Urinary bladder (tissue), 4 donors: ENCODE results near the gene FIBP. TPM values are rescaled to one million over a fixed set of nuclear protein-coding genes. Genes with fewer than 3 reads are reported as not detected.

ENCODE experiments used
- DNase-seq: peaks from one replicate; pipeline ENCODE4 v3.0.0-alpha.2; 2015; ENCODE audit errors: extremely low spot score
- H3K27ac ChIP-seq: one replicate; pipeline ENCODE4 v1.5.1; 2013; ENCODE audit warnings: low read depth, mild to moderate bottlenecking, moderate library complexity
- H3K36me3 ChIP-seq: one replicate; pipeline ENCODE4 v1.6.1; 2013; ENCODE audit warnings: mild to moderate bottlenecking, moderate library complexity; ENCODE audit not compliant: insufficient read depth
- H3K4me1 ChIP-seq: one replicate; pipeline ENCODE4 v1.6.1; 2013; ENCODE audit warnings: mild to moderate bottlenecking, moderate library complexity; ENCODE audit not compliant: insufficient read depth
- H3K4me3 ChIP-seq: one replicate; pipeline ENCODE4 v1.5.1; 2013; ENCODE audit warnings: low read depth, low read length
- WGBS: extraction: QIAGEN DNeasy Blood & Tissue Kit; methylation state at CpG from one replicate; pipeline ENCODE4 v1.1.7; 2013; 5-methylcytosine and 5-hydroxymethylcytosine counted together
- polyA plus RNA-seq: library from polyadenylated mRNA; stranded (reverse); fragments of 200-250 nt; gene quantifications from one replicate; pipeline ENCODE4 v1.2.3, GENCODE V29; 2013
- total RNA-seq: library from RNA; depleted of rRNA; stranded (reverse); fragments of >200 nt; gene quantifications from one replicate; pipeline ENCODE4 v1.2.3, GENCODE V29; 2014
- donor health status: healthy with polysubstance abuse.
- donor health status: healthy.

Gene FIBP
- 60.7 TPM for total RNA-seq
- polyA plus RNA-seq = 64.0 TPM

DNA sequence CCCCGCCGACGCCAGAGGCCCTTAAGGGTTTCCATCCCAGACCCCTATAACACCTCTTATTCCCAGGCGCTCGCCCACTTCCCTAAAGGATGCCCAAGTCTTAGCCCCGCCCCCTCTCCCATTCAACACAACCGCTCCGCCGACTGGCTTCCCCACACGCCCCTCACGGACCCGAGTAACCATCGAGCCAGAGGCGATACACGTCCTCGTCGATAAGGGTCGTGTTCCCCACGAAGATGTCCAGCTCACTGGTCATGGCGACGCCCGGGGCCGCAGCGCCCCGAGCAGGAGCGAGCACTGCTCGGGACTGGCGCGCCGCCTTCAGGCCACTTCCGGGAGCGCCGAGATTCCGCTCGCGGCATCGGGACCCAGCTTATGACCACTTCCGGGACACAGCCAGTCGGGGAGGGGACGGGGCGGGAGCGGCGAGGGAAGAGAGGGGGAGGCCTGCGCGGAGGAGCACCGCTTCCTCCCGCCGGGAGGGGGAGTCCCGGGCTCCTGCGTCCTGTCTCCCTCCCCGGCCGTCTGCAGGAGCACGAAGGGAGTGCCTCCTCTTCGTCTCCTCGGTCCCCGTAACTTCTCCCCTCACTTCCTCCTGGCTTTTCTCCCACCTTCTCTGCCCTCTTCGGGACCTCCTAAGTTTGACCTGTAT lies at the start of gene FIBP:
TSS of gene FIBP (minus strand) at position 309 of the 652 bp plus-strand sequence. CDS start at position 256, 53 bp downstream.
- peak; percentile 91 for DNase-seq
- no peaks in the 10 kb centered on the region for H3K4me1 ChIP-seq

DNA sequence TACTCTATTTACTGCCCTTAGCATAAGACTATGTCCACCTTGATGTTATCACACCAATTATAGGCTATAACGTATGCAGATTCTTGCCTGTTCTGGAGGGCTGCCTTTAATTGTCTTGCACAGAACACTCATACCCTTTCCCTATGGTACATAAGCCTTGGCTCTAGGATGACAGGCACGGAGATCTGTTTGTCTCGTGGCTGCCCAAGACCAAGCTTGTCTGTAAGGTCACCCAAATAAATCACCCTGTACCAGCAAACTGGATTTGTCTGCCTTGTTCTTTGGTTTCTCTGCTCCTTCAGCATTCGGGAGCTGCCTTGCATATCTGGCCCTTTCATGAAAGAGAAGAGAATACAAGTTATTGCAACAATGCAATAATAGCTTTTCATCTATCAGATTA lies 49.5 kb upstream of the FIBP start:
- Histone ChIP-seq H3K4me3 (no peak overlapping the region), H3K4me1 (no peaks in the 10 kb centered on the region), H3K36me3 (no peaks in the 10 kb centered on the region), H3K27ac (no peak overlapping the region)
- 53% methylated on average over 4 of the region's 4 CpGs for WGBS
- DNase-seq = no peak

More for the DNA sequence above, at the start of gene FIBP:
- H3K4me3 ChIP-seq = peak within 1 kb of the TSS; percentile 51
- H3K27ac ChIP-seq = peak within 1 kb of the TSS; percentile 91
- H3K36me3 ChIP-seq = no peaks in the 10 kb centered on the region
- WGBS = under 1% methylated on average over 57 of the region's 57 CpGs

DNA sequence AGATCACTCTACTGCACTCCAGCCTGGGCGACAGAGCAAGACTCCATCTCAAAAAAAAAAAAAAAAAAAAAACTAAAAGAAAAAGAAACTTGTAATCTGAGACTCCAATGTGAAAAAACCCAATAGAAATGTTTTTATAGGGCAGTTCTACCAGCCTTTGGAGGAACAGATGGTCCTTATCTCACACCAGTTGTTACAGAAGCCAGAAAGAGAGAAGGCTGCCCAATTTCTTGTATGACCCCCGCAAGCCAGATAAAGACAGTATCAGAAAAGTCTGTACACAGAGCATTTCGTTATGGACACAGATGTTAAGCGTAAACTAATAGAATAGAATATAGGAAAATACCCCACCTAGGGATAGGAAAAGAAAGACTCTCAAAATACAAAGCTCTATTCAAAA lies 45.7 kb upstream of the FIBP start:
- Histone ChIP-seq H3K36me3 (no peaks in the 10 kb centered on the region), H3K4me3 (no peak overlapping the region), H3K27ac (no peak overlapping the region), H3K4me1 (no peaks in the 10 kb centered on the region)
- no peak for DNase-seq
- 34% methylated on average over 4 of the region's 4 CpGs for WGBS

DNA sequence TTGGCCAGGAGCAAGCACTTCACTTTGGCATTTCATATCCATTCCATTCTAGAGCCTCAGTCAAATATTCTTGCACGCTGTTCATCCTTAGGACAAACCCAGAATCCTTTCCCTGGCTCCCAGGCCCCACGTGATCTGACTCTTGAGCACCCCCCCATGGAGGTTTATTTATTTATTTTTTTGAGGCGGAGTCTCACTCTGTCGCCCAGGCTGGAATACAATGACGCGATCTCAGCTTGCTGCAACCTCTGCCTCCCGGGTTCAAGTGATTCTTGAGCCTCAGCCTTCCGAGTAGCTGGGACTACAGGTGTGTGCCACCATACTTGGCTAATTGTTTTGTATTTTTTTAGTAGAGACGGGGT lies 44.3 kb upstream of the FIBP start:
- no peak for DNase-seq
- H3K27ac ChIP-seq = no peak overlapping the region
- H3K4me1 ChIP-seq = no peaks in the 10 kb centered on the region
- WGBS = 37% methylated on average over 9 of the region's 9 CpGs
- no peaks in the 10 kb centered on the region for H3K36me3 ChIP-seq
- H3K4me3 ChIP-seq = no peak overlapping the region

DNA sequence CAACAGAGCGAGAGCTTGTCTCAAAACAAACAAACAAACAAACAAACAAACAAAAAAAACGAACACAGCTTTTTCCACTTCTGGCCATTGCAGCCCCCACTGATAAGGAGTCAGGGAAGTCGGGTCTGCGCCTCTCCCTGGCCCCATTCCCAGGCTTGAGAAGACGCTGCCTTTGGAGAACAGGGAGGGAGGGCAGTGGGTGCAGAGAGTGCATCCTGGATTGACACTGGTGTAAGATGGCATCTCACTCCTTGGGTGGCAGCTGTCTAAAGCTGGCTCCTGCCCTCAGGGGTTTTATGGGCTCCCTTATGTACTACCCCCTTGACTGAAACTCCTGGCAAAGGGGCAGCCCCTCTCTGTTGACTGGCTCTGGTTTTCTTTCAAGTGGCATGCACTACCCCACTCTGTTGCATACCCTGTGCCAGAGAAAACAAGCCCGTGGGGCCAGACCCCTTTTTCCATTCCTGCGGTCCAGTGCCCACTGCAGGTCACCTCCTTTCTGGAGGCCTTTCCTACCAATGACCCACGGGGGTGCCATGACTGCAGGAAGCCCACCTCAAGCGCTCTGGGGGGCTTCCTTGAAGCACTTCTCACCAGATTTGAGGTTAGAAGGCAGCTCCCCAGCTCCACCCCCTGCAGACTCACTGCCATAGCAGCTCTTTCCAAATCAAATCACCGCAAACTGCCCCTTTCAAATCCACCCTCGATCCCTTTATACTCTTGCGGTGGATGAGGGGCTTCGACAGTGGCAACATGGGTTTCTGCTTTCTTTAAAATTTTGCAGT lies 43.7 kb upstream of the FIBP start:
- WGBS = 50% methylated on average over 13 of the region's 13 CpGs
- no peak for DNase-seq
- H3K27ac ChIP-seq = no peak overlapping the region
- no peaks in the 10 kb centered on the region for H3K4me1 ChIP-seq
- H3K36me3 ChIP-seq = no peaks in the 10 kb centered on the region
- H3K4me3 ChIP-seq = no peak overlapping the region

DNA sequence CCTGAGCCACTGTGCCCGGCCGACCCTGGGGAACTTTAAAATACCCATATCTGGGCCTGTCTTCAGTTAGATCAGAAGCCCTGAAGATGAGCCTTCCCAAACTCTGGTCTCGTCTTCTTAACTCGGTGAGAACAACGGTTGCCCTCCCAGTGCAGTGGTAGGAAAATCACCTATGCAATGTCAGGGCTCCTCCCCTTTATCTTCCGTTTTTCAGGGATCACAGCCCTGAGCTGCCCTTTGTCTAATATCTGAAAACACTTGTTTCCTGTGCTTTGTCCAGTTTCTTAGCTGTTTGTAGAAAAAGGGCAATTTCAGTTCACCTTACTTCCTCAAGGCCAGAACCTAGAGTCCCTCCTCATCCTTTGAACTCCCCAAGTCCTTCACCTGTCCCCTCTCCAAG lies 40.4 kb upstream of the FIBP start:
- DNase-seq = no peak
- no peak overlapping the region for H3K4me3 ChIP-seq
- 58% methylated on average over 6 of the region's 6 CpGs for WGBS
- H3K4me1 ChIP-seq = no peaks in the 10 kb centered on the region
- H3K36me3 ChIP-seq = no peaks in the 10 kb centered on the region
- no peak overlapping the region for H3K27ac ChIP-seq

DNA sequence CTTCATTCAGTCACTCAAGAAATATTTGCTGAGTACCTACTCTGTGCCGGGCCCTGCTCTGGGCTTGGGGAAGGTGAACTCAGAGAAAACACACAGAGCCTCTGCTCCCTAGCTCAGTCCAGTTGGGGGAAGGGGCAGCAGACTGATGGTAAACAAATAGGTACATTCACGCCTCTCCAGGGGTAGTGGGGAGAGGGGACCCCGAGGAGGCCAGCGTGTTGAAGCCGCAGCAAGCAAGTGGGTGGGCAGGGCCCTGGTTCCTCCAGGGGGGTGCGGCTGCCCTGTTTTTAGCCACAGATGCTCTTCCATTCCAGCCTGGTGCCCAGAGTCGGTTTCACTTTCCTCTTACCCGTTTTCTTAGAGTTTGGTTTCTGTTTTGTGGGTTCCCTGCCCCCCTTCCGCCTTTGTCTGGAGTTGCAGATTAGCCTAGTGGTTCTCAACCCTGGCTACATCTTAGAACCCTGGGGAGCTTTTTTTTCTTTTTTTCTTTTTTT lies 39.7 kb upstream of the FIBP start:
- no peak overlapping the region for H3K4me3 ChIP-seq

DNA sequence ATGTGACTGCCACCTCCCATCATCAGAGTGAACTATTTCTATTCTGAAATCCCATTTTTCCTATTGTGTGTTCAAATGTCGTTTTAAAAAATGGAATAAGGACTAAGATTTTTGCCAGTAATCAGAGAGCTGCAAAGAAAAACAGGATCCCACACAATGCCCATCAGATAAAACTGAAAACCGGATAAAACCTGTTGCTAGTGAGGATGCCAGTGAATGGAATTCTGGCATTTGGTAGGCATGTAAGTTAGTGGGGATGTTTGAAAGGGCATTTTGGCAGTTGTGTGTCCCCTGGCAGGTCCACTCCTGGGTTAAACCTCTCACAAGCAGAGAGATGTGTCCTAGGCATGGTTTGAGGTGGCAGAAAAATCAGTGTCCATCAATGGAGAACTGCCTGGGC lies 37.1 kb upstream of the FIBP start:
- H3K4me1 ChIP-seq = peaks cover under 1% of the 10 kb centered on the region
- H3K27ac ChIP-seq = no peak overlapping the region
- DNase-seq = no peak
- 55% methylated on average over 2 of the region's 2 CpGs for WGBS
- no peaks in the 10 kb centered on the region for H3K36me3 ChIP-seq
- H3K4me3 ChIP-seq = no peak overlapping the region

More for the DNA sequence above, 39.7 kb upstream of the FIBP start:
- DNase-seq = no peak
- H3K4me1 ChIP-seq = no peaks in the 10 kb centered on the region
- H3K36me3 ChIP-seq = no peaks in the 10 kb centered on the region
- WGBS = 51% methylated on average over 9 of the region's 9 CpGs
- no peak overlapping the region for H3K27ac ChIP-seq

DNA sequence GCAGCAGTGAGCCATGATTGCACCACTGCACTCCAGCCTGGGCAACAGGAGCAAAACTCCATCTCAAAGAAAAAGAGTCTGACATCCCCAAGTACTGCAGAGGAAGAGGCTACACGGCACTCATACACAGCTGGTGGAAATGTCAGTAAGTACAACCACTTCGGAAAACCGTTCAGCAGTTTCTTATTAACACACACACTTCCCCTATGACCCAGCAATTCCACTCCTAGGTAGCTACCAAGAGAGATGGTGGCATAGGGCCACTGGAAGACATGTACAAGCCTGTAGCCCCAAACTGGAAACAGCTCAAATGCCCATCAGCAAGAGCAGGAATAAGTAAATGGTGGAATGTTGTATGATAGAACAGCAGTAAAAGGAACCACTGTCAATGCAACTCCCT lies 34.3 kb upstream of the FIBP start:
- WGBS = 84% methylated on average over 3 of the region's 3 CpGs
- no peak for DNase-seq
- Histone ChIP-seq H3K36me3 (no peaks in the 10 kb centered on the region), H3K27ac (no peak overlapping the region), H3K4me3 (no peak overlapping the region), H3K4me1 (peaks cover 2% of the 10 kb centered on the region)

DNA sequence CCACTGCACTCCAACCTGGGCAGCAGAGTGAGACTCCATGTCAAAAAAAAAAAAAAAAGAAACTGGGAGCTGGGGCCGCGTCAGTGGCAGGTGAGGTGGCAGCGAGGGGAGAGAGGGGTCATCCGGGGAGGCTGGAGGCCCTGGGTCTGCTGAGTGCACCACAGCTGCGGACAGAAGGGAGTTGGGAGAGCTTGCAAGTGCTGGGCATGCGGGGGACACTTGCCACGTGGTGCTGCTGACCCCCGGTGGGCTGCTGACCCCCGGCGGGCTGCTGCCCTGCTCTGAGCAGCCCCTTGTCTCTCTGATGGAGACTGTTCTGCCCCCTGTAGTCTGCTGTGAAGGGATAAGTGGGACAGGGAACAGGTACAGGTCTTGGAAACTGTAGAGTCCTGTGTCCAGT lies 33.6 kb upstream of the FIBP start:
- DNase-seq = no peak
- Histone ChIP-seq H3K36me3 (no peaks in the 10 kb centered on the region), H3K27ac (no peak overlapping the region), H3K4me1 (peaks cover 2% of the 10 kb centered on the region), H3K4me3 (no peak overlapping the region)
- 93% methylated on average over 10 of the region's 10 CpGs for WGBS

DNA sequence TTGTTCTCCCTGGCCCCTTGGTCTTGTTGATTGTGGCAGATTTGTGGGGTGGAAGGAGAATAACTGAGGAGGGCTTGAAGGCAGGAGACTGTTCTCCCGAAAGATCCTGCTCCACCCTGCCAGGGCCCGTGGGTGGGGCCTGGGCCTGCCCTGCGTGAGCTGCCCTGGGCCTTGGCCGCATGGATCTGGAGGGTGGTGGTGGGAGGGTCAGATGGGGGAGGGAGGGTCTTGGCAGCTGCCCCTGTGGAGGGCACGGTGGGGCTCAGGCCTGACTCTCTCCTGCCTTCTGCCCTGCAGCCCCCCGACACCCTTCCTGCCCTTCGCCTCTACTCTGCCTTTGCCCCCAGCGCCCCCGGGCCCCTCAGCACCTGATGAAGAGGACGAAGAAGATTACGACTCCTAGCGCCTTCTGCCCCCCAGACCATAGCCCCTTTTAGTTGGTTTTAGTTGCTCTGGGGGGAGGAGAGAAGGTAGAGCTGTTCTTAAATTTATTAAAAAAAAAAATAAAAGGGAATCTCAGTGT lies 32.8 kb upstream of the FIBP start:
- H3K36me3 ChIP-seq = no peaks in the 10 kb centered on the region
- H3K27ac ChIP-seq = no peak overlapping the region

DNA sequence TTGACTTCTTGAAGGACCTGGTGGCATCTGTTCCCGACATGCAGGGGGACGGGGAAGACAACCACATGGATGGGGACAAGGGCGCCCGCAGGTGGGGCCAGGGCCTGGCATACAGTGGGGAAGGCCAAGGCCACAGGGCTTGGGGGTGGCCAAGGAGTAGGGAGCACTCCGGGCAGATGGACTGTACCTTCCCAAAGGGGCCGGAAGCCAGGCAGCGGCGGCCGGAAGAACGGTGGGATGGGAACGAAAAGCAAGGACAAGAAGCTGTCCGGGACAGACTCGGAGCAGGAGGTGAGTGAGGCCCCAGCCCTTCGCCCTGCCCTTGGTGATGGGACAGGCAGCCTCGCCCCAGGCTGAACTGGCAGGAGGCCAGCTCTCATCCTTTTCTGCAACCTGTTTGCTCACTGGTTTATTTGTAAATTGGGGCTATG lies 32.1 kb upstream of the FIBP start:
- 62% methylated on average over 15 of the region's 15 CpGs for WGBS

More for the DNA sequence above, 32.8 kb upstream of the FIBP start:
- Histone ChIP-seq H3K4me1 (peaks cover 2% of the 10 kb centered on the region), H3K4me3 (no peak overlapping the region)
- DNase-seq = no peak
- WGBS = 82% methylated on average over 12 of the region's 12 CpGs

DNA sequence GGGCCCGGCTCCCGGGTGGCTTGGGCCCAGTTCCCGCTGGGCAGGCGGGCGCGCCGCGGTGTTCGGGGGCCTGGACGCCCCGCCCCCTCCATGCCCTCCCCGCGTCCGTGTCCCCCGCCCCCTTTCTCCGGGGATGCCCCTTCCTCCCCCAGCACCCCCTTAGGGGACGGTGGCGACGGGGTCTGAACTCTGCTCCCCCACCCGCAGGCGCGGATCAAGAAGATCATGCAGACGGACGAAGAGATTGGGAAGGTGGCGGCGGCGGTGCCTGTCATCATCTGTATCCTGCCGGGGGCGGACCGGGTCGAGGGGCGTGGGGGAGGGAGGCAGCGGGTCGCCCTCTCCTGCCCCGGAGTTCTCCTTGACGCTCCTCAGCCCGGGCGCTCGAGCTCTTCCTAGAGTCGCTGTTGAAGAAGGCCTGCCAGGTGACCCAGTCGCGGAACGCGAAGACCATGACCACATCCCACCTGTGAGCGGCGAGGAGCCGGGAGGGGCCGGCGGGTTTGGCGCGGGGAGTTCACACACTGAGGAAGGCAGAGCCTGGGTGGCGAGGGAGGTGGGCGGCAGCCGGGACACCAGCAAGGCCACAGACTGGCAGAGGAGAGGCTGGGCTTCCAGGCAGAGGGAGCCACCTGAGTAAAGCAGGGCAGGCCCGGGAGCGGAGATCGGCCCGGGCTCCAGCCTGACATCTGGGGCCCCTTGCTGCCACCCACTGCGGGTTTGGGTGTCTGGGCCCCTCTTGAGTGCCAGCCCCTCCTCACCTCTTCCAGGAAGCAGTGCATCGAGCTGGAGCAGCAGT lies 31.5 kb upstream of the FIBP start:
- Histone ChIP-seq H3K36me3 (no peaks in the 10 kb centered on the region), H3K4me1 (peaks cover 2% of the 10 kb centered on the region), H3K27ac (peak overlapping the region; percentile 69), H3K4me3 (peak overlapping the region; percentile 86)
- 1% methylated on average over 60 of the region's 60 CpGs for WGBS
- no peak for DNase-seq

More for the DNA sequence above, 32.1 kb upstream of the FIBP start:
- no peak for DNase-seq
- Histone ChIP-seq H3K36me3 (no peaks in the 10 kb centered on the region), H3K27ac (no peak overlapping the region), H3K4me3 (peak overlapping the region; percentile 86), H3K4me1 (peaks cover 2% of the 10 kb centered on the region)
